GM12891 (cell line): Measurements from ENCODE around the gene CTAGE1.
"Not testable (repeated sequence)": the region's sequence is repeated elsewhere in the genome, so short reads cannot be mapped to it uniquely, and the experiment has no call there.

Source experiments
- DNase-seq: peaks from one replicate; pipeline ENCODE4 v3.0.0; 2011; ENCODE audit warnings: low spot score; ENCODE audit not compliant: insufficient read length
- FAIRE-seq: peaks from 2 replicates; lab custom pipeline; 2011; peaks lifted over from hg19 to GRCh38; lab: Jason Lieb, UNC
- PAX5 ChIP-seq: IDR thresholded peaks from 2 replicates; pipeline ENCODE4 v1.6.1; 2011; ENCODE audit warnings: low read length, moderate library complexity, mild to moderate bottlenecking; ENCODE audit not compliant: insufficient read depth, severe bottlenecking
- POLR2A ChIP-seq: IDR thresholded peaks from 2 replicates; pipeline ENCODE4 v1.6.1; 2011; ENCODE audit warnings: low read depth, low read length, control low read depth
- POLR2AphosphoS5 ChIP-seq: IDR thresholded peaks from 2 replicates; pipeline ENCODE4 v1.6.1; 2011; ENCODE audit warnings: low read depth, low read length, control low read depth
- POU2F2 ChIP-seq: IDR thresholded peaks from 2 replicates; pipeline ENCODE4 v1.6.1; 2011; ENCODE audit warnings: low read depth, mild to moderate bottlenecking, control low read depth, low read length, moderate library complexity
- SPI1 ChIP-seq: IDR thresholded peaks from 2 replicates; pipeline ENCODE4 v1.6.1; 2011; ENCODE audit warnings: low read depth, low read length, control low read depth
- TAF1 ChIP-seq: IDR thresholded peaks from 2 replicates; pipeline ENCODE4 v1.6.1; 2011; ENCODE audit warnings: low read depth, low read length, control low read depth

CTAGE1 gene

DNA sequence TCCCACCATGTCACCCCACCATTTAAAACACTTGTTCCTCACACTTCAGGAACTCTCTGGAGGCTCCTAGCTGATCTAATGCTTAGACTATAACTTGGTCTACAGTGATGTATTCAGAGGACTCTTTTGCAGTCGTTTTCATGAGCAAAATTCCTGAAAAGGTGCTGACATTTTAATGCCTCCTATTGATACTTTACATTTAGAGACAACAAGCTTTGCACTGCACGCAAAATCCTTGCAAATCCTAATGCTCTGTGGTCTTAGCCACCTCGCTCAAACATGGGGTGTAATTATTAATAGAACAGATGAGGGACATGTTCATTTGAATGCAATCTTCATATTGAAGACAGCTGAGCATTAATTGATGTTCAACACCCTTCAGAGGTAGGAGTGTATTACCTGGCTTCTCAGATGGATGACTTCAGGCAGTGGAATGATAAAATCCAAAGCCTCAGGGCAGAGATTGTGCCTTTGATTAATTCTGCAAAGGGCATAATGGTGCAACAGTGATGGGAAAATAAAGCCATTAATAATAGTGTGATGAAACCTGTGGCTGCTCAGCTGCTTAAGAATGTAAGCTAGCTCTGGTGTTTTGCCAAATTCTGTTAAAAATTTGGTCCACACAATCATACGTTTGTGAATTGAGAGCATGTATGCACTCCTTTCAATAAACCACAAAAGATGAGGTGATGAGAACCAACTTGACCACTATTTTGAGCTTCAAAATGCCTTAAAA lies 5.4 kb downstream of the CTAGE1 start:
- TF ChIP-seq POU2F2, result no peak
- no peak for TF ChIP-seq SPI1
- no peak for TF ChIP-seq POLR2A
- DNase-seq, result no peak
- FAIRE-seq, result no peak

GRCh38 chr18:22411446-22411845 lies 6.3 kb downstream of the CTAGE1 start:
- no peak for TF ChIP-seq SPI1
- TF ChIP-seq POU2F2, result no peak
- no peak for TF ChIP-seq TAF1
- no peak for TF ChIP-seq POLR2AphosphoS5
- no peak for TF ChIP-seq POLR2A
- FAIRE-seq (no peak), DNase-seq (no peak)

- TF ChIP-seq SPI1, result no peak
- no peak for TF ChIP-seq POU2F2
- TF ChIP-seq POLR2AphosphoS5, result no peak
- TF ChIP-seq POLR2A, result no peak
- TF ChIP-seq PAX5, result no peak
- no peak for TF ChIP-seq TAF1
- FAIRE-seq, result no peak
These were observed 7.6 kb downstream of the CTAGE1 start for GRCh38 chr18:22410126-22410525.

GRCh38 chr18:22409445-22409844 lies 8.3 kb downstream of the CTAGE1 start:
- no peak for DNase-seq
- no peak for FAIRE-seq
- 0 out of 2 replicates have a peak, but pooled peaks have one; percentile 1 for TF ChIP-seq SPI1
- TF ChIP-seq TAF1, result no peak

More at GRCh38 chr18:22410126-22410525, 7.6 kb downstream of the CTAGE1 start:
- no peak for DNase-seq

- no peak for DNase-seq
- TF ChIP-seq TAF1, result no peak
- TF ChIP-seq SPI1, result no peak
- TF ChIP-seq PAX5, result no peak
- no peak for TF ChIP-seq POLR2A
- no peak for TF ChIP-seq POU2F2
- FAIRE-seq, result no peak
These were observed 9.7 kb downstream of the CTAGE1 start for GRCh38 chr18:22408059-22408458.

DNA sequence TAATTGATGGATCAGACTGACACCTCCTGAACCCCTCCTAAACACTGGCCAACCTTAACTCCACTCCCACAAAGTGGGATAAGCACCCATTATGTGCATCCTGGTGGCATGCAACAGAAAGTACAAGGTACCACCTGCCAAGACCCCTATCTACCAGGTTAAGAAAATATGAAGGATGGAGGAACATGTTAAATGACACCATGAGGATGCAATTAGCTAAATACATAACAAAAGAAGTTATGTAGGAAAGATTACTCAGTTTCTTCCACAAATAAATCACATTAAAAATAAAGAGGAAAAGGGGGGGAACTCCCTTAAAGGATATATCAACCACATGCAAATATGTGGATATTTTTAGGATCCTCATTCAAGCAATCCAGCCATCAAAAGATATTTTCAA lies 12.6 kb downstream of the CTAGE1 start:
- no peak for FAIRE-seq
- no peak for DNase-seq
- TF ChIP-seq POLR2A, result no peak
- TF ChIP-seq PAX5, result no peak
- no peak for TF ChIP-seq TAF1
- no peak for TF ChIP-seq SPI1
- TF ChIP-seq POLR2AphosphoS5, result no peak
- TF ChIP-seq POU2F2, result no peak

DNA sequence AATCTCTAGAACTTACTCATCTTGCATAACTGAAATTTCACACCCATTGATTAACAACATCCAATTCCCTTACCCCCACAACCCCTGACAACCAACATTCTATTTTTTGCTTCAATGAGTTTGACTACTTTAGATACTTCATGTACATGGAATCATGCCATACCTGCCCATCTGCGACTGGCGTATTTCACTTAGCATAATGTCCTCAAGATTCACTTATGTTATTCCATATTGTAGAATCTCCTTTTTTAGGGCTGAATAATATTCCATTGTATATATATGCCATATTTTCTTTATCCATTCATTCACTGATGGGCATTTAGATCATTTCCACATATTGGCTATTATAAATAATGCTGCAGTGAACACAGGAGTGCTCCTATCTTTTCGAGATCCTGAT lies 13.8 kb downstream of the CTAGE1 start:
- no peak for TF ChIP-seq SPI1
- no peak for DNase-seq
- no peak for FAIRE-seq

- FAIRE-seq, result no peak
- DNase-seq, result no peak
- TF ChIP-seq SPI1 (no peak), TAF1 (no peak), POU2F2 (no peak), POLR2AphosphoS5 (no peak), PAX5 (no peak), POLR2A (no peak)
These were observed 17.8 kb downstream of the CTAGE1 start for GRCh38 chr18:22399949-22400348.

GRCh38 chr18:22398464-22398863 lies 19.3 kb downstream of the CTAGE1 start:
- FAIRE-seq (no peak), DNase-seq (no peak)
- TF ChIP-seq POLR2AphosphoS5 (no peak), PAX5 (no peak), TAF1 (no peak), POLR2A (no peak), POU2F2 (no peak), SPI1 (no peak)

GRCh38 chr18:22394428-22394827 lies 23.3 kb downstream of the CTAGE1 start:
- FAIRE-seq, result no peak
- TF ChIP-seq POLR2A, result no peak
- TF ChIP-seq POLR2AphosphoS5, result no peak
- no peak for TF ChIP-seq TAF1
- no peak for TF ChIP-seq PAX5
- no peak for TF ChIP-seq POU2F2
- no peak for TF ChIP-seq SPI1
- DNase-seq, result no peak

- FAIRE-seq, DNase-seq: not testable (repeated sequence)
These were observed 24.6 kb downstream of the CTAGE1 start for GRCh38 chr18:22393164-22393563.
